Superior temporal gyrus (tissue), 1 donor: ENCODE results near the gene TTLL11.

ENCODE experiments used
- DNase-seq: peaks from one replicate; pipeline ENCODE4 v3.0.0-alpha.2; 2016; ENCODE audit errors: extremely low spot score

TTLL11 gene

DNA sequence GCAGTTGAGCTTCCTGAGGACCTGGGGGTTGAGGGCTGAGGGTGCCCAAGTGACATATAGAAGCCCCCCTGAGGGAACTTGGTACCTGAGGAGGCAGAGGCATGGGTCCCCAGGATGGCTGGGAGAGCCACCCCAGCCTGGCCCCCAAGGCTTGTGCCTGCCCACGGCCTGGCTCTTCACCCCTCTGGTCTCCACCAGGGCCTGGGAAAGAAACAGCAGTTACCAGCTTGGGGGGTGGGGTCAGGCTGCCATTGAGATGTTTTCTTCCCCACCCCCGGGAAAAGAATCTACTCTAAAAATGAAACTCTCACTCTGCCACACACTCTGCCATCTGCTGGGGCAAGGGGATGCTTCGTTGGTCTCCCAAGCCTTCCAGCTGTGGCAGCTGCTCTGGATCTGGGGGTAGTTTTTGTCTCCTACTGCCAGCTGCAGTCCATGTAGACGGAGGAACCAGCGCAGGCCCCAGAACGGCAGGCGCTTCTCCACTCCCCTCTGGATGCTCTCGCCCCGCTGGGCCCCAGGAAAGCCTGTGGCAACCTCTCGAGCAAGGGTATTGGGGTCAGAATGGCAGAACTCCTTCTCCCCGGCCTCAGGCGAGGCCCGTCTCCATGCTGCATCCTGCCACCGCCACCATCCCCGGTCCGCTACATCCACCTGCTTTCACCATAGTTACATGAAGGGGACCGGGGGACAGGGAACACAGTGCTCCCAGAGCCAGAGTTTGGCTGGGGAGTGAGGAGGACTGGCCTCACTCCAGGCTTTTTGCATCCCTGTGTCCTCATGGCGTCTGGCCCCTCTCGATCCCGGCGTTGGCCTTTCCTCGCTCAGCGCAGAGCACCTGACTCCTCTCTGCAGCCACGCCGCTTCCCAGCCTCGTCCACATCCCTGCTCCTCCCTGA is 318.1 kb downstream of the TTLL11 start:
- DNase-seq: no peak

DNA sequence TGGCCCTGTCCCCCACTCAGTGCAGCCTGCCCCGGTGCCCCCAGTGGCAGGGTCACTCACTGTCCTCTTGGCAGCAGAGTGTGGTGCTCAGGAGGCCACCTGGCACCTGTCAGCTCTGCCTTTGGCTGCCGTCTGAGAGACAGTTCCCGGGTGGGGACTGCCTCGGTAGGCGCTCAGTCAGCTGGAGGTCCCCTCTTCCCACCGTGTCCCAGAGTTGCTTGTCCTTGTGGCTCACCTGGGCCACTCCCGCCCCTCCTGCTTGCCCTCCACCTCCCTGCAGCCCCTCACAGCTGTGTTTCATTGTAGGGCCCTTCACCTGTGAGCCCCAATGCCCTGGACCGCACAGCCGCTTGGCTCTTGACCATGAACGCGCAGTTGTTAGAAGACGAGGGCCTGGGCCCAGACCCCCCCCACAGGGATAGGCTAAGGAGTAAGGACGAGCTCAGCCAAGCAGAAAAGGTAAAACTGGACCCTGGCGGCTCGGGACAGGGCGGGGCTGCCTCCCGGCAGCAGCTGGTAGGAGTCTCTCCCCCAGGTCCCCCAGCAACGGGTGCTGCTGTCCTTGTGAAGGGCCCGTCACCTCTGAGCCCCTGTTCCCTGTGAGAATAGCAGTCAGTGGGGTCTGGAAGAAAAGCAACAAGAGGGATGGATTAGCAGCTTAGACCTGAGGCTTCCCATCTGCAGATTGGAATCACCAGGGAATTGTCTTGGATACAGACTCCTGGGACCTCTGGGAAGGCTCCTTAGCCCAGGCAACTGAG is 319.0 kb downstream of the TTLL11 start:
- DNase-seq: no peak

DNA sequence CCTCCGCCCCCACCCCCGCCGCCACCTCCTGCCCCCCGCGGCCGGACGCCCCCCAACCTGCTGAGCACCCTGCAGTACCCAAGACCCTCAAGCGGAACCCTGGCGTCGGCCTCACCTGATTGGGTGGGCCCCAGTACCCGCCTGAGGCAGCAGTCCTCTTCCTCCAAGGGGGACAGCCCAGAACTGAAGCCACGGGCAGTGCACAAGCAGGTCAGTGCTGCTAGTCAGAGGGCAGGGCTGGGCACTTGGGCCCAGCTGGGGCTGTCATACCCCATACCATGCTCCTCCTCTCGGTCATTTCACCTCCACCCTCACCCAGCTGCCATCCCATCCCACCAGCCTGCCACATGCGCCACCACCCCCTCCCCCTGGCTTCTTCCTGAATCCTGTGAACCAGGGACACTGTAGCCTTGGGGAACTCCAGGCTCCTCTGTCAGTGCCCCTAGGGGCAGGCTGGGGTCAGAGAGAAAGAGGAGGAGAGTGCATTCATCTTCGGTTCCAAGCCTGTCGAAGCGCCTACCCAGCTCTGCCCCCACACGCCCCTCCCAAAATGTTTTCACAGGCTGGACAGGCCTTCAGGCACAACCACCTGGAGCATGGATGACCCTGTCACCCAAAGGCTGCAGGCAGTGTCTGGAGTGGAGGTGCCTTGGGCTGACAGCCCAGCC is 319.7 kb downstream of the TTLL11 start:
- no peak for DNase-seq

DNA sequence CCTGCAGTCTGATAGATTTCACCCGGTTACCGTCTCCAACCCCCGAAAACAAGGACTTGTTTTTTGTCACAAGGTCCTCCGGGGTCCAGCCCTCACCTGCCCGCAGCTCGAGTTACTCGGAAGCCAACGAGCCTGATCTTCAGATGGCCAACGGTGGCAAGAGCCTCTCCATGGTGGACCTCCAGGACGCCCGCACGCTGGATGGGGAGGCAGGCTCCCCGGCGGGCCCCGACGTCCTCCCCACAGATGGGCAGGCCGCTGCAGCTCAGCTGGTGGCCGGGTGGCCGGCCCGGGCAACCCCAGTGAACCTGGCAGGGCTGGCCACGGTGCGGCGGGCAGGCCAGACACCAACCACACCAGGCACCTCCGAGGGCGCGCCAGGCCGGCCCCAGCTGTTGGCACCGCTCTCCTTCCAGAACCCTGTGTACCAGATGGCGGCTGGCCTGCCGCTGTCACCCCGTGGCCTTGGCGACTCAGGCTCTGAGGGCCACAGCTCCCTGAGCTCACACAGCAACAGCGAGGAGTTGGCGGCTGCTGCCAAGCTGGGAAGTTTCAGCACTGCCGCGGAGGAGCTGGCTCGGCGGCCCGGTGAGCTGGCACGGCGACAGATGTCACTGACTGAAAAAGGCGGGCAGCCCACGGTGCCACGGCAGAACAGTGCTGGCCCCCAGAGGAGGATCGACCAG is 320.4 kb downstream of the TTLL11 start:
- DNase-seq: no peak
